ENCODE results near the gene ADCY7.
"Not testable (repeated sequence)": the region's sequence is repeated elsewhere in the genome, so short reads cannot be mapped to it uniquely, and the experiment has no call there.

Gene ADCY7

GRCh38 chr16:50335196-50335958, 69.0 kb downstream of the ADCY7 start:
- Histone ChIP-seq H3K27me3 (ENCODE audit: control insufficient read depth, insufficient read depth, low read length) (no peaks in the 10 kb centered on the region), H3K9me3 (ENCODE audit: control insufficient read depth, low read length) (no peaks in the 10 kb centered on the region), H3K9ac (no peak overlapping the region), H3K36me3 (ENCODE audit: control insufficient read depth, insufficient read depth, low read length) (no peaks in the 10 kb centered on the region), H2AFZ (no peak overlapping the region), H3K79me2 (no peaks in the 10 kb centered on the region), H3K4me2 (ENCODE audit: low read length) (no peak overlapping the region), H3K4me3 (ENCODE audit: low read depth, low read length) (no peak overlapping the region), H3K4me1 (no peaks in the 10 kb centered on the region), H3K27ac (no peak overlapping the region)
- TF ChIP-seq, protein P1, sequence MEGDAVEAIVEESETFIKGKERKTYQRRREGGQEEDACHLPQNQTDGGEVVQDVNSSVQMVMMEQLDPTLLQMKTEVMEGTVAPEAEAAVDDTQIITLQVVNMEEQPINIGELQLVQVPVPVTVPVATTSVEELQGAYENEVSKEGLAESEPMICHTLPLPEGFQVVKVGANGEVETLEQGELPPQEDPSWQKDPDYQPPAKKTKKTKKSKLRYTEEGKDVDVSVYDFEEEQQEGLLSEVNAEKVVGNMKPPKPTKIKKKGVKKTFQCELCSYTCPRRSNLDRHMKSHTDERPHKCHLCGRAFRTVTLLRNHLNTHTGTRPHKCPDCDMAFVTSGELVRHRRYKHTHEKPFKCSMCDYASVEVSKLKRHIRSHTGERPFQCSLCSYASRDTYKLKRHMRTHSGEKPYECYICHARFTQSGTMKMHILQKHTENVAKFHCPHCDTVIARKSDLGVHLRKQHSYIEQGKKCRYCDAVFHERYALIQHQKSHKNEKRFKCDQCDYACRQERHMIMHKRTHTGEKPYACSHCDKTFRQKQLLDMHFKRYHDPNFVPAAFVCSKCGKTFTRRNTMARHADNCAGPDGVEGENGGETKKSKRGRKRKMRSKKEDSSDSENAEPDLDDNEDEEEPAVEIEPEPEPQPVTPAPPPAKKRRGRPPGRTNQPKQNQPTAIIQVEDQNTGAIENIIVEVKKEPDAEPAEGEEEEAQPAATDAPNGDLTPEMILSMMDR (IDR thresholded peaks at IDR 0.05): no peak

- Histone ChIP-seq H3K4me3 (ENCODE audit: low read depth, low read length) (no peak overlapping the region), H3K27ac (no peak overlapping the region)
- TF ChIP-seq, protein P1 (IDR thresholded peaks at IDR 0.05): no peak
Measured at GRCh38 chr16:50336884-50337283, 70.5 kb downstream of the ADCY7 start.

DNA sequence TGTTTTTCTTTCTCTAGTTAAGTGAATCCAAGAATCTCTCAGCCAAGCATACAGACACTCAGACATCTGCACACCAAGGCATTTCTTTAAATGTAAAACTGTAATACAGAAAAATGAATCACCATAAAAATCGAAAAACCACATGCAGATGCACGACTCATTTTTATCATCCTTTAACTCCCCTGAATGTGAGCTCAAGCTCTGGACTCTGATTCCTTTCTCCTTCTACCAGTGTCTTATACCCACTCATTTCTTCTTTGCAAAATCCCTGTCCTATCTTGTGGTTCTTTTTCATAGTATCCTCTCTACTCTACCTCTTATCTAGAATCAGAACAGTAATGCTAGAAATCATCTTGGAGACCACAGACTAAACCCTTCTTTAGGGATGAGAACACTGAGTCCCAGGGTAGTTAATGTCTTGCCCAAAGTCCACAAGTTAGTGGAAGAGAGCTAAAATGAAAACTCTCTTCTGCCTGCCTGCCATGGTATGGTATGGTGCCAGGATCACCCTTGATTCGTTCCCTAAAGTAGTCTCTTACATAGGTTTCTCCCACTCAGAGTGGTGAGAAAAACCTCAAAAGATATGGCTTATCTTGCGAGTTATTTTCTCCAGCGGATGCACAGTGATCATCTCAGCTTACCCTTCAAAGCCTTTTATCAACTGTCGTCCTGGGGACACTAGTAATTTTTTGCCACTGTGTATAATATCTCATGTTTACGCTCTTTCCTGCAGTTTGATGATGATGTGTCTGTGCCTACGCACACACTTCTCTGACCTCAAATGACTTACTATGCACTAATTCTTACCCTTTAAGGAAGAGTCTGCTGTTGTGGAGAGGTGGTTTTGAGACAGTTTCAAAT, 72.2 kb downstream of the ADCY7 start:
- no peaks in the 10 kb centered on the region for H3K79me2 ChIP-seq
- no peaks in the 10 kb centered on the region for H3K36me3 ChIP-seq (ENCODE audit: control insufficient read depth, insufficient read depth, low read length)

More at GRCh38 chr16:50336884-50337283, 70.5 kb downstream of the ADCY7 start:
- H3K9ac ChIP-seq: no peak overlapping the region
- H3K4me2 ChIP-seq (ENCODE audit: low read length): no peak overlapping the region
- no peaks in the 10 kb centered on the region for H3K4me1 ChIP-seq
- no peaks in the 10 kb centered on the region for H3K9me3 ChIP-seq (ENCODE audit: control insufficient read depth, low read length)
- no peak overlapping the region for H2AFZ ChIP-seq
- H3K27me3 ChIP-seq (ENCODE audit: control insufficient read depth, insufficient read depth, low read length): no peaks in the 10 kb centered on the region
- H3K36me3 ChIP-seq (ENCODE audit: control insufficient read depth, insufficient read depth, low read length): no peaks in the 10 kb centered on the region
- H3K79me2 ChIP-seq: no peaks in the 10 kb centered on the region

GRCh38 chr16:50340578-50340977, 74.2 kb downstream of the ADCY7 start:
- Histone ChIP-seq H3K27ac (no peak overlapping the region), H3K9me3 (ENCODE audit: control insufficient read depth, low read length) (no peaks in the 10 kb centered on the region)

More for the DNA sequence above, 72.2 kb downstream of the ADCY7 start:
- Histone ChIP-seq H3K4me1 (no peaks in the 10 kb centered on the region), H3K9me3 (ENCODE audit: control insufficient read depth, low read length) (no peaks in the 10 kb centered on the region), H3K27me3 (ENCODE audit: control insufficient read depth, insufficient read depth, low read length) (no peaks in the 10 kb centered on the region), H3K4me2 (ENCODE audit: low read length) (no peak overlapping the region), H2AFZ (no peak overlapping the region), H3K27ac (no peak overlapping the region), H3K9ac (no peak overlapping the region), H3K4me3 (ENCODE audit: low read depth, low read length) (no peak overlapping the region)
- TF ChIP-seq, protein P1 (IDR thresholded peaks at IDR 0.05): no peak

DNA sequence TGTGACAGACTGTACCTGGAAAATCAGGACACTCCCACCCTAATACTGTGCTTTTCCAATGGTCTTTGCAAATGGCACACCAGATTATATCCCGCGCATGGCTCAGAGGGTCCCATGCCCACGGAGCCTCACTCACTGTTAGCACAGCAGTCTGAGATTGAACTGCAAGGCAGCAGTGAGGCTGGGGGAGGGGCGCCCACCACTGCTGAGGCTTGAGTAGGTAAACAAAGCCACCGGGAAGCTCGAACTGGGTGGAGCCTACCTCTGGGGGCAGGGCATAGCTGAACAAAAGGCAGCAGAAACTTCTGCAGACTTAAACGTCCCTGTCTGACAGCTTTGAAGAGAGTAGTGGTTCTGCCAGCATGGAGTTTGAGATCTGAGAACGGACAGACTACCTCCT, 77.2 kb downstream of the ADCY7 start:
- not testable (repeated sequence) for H3K9me3 ChIP-seq (ENCODE audit: control insufficient read depth, low read length); H2AFZ ChIP-seq; H3K9ac ChIP-seq; H3K27me3 ChIP-seq (ENCODE audit: control insufficient read depth, insufficient read depth, low read length); H3K4me3 ChIP-seq (ENCODE audit: low read depth, low read length); H3K36me3 ChIP-seq (ENCODE audit: control insufficient read depth, insufficient read depth, low read length); H3K4me2 ChIP-seq (ENCODE audit: low read length); H3K4me1 ChIP-seq; H3K79me2 ChIP-seq; H3K27ac ChIP-seq

More at GRCh38 chr16:50340578-50340977, 74.2 kb downstream of the ADCY7 start:
- TF ChIP-seq, protein P1 (IDR thresholded peaks at IDR 0.05): no peak
- Histone ChIP-seq H3K27me3 (ENCODE audit: control insufficient read depth, insufficient read depth, low read length) (no peaks in the 10 kb centered on the region), H2AFZ (no peak overlapping the region), H3K36me3 (ENCODE audit: control insufficient read depth, insufficient read depth, low read length) (no peaks in the 10 kb centered on the region), H3K4me3 (ENCODE audit: low read depth, low read length) (no peak overlapping the region), H3K79me2 (no peaks in the 10 kb centered on the region), H3K4me2 (ENCODE audit: low read length) (no peak overlapping the region), H3K4me1 (no peaks in the 10 kb centered on the region), H3K9ac (no peak overlapping the region)

GRCh38 chr16:50345210-50345609, 78.9 kb downstream of the ADCY7 start:
- not testable (repeated sequence) for H3K4me2 ChIP-seq (ENCODE audit: low read length); H3K36me3 ChIP-seq (ENCODE audit: control insufficient read depth, insufficient read depth, low read length); H3K79me2 ChIP-seq; H3K4me3 ChIP-seq (ENCODE audit: low read depth, low read length); H3K9ac ChIP-seq; H3K27me3 ChIP-seq (ENCODE audit: control insufficient read depth, insufficient read depth, low read length); H2AFZ ChIP-seq; H3K9me3 ChIP-seq (ENCODE audit: control insufficient read depth, low read length); H3K4me1 ChIP-seq; H3K27ac ChIP-seq

Measured in parathyroid adenoma (tissue), 2 donors.